Pulmonary artery endothelial cell (primary cell): ENCODE measurements around the gene ARHGAP20. TPM values are rescaled to one million over a fixed set of nuclear protein-coding genes. Genes with fewer than 3 reads are reported as not detected.

Source experiments
- DNase-seq: peaks from one replicate; pipeline ENCODE4 v3.0.0-alpha.2; 2011; ENCODE audit warnings: low read depth, low spot score
- total RNA-seq: library from RNA; depleted of rRNA; stranded (reverse); fragments of >200 nt; gene quantifications from 2 replicates; pipeline ENCODE4 v1.2.3, GENCODE V29; 2014

The ARHGAP20 gene, protein sequence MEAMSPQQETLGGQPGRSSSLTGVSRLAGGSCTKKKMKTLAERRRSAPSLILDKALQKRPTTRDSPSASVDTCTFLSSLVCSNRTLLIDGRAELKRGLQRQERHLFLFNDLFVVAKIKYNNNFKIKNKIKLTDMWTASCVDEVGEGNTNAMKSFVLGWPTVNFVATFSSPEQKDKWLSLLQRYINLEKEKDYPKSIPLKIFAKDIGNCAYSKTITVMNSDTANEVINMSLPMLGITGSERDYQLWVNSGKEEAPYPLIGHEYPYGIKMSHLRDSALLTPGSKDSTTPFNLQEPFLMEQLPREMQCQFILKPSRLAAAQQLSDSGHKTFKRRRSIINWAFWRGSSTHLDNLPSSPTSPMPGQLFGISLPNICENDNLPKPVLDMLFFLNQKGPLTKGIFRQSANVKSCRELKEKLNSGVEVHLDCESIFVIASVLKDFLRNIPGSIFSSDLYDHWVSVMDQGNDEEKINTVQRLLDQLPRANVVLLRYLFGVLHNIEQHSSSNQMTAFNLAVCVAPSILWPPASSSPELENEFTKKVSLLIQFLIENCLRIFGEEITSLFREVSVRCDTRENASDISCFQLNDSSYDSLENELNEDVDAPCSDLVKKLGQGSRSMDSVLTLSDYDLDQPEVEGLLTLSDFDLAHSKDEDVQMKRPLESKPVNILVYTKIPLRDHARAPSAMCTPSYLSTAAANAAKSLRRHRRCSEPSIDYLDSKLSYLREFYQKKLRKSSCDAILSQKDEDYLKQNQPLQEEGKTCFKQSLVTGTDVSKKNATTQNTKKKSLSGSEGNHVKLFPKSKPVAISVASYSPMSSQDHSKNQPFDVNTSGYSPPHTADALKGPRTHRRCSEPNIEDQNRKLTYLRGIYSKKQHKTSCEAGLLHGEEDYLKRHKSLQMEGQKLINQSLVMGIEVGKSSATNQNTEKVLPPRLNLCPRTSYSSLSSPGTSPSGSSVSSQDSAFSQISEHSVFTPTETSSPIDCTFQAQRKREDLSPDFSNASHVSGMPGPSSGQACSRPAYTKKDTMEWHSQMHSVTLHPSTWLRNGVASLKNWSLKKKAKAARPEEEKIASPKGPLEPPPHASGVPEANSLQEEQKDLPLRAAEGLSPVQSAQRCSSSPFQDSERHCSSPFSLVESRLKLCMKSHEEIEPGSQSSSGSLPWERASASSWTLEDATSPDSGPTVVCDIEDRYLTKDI
- 1.8 and 2.6 TPM in 2 replicates for total RNA-seq

DNA sequence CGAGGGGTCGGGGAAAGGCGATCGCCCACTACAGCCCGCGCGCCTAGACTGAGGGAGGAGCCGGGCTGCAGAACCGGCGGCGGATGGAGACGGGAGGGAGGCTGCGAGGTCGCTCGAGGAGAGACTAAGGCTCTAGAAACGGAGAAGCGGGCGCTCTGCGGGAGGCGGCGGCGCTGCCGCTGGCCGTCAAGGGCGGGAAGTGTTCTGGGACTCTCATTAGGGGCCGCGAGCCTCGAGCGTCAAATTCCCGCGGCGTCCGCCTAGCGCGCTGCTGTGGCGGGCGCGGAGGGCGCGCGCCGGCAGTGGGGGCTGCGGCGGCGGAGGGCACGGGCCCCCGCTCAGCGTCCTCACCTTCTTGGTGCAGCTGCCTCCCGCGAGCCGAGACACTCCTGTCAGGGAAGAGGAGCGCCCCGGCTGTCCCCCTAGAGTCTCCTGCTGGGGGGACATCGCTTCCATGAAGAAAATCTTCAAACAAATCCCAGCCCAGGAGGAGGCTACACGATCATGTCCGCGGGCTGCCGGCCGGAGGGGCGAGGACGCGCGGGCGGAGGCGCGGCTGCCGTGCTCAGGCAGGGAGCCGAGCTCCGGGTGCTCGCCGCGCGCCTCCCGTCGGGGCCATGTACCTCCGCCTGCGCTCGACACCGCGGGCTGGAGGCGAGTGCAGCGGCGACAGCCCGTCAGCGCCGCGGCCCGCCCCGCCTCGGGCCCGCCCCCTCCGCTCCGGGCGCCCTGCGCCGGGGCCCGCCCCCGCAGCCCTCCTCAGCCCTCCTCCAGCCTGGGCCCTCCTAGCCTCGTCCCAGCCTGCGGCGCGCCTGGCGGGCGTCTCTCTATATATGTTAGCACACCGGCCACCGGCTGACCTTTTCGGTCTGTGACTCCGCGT, at the start of gene ARHGAP20:
Gene ARHGAP20, minus strand, starts transcription at position 662 of the 883 bp plus-strand sequence. Its CDS starts 206 bp downstream, at position 456.
- no peak for DNase-seq

DNA sequence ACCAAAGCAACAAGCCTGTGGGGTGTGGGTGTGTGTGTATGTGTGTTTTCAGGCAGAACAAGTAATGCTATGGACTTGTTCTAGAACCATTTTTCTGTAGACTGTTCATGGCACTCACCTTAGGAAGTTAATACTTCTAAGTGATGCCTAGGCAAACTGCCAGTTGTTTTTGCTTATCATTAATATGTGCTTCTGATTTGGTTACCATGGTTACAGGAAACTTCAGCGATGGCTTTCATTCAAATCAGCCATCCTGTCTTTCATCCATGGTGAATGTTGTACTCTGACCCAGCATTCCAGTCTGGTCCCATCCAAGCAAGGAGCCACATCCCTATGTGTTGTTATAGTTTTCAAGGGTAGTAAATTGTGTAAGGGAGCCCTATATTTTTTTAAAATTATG, 49.8 kb upstream of the ARHGAP20 start:
- no peak for DNase-seq

DNA sequence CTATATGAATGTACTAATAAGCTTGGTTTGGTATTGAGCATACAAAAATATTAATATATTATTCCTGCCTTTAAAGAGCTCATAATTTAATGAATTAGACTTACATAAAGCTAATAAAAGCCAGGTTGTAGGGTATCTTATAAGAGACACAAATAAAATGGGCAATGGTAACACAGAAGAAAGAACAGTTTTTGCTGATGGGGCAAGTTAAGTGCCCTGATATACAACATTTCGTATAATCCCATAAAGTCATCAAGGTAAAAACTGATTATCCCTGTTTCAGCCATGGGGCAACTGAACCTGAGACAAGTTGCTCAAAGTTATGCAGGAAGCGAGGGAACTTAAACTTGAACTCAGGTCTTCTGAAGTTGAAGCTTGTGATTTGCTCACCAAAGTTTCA, 48.9 kb upstream of the ARHGAP20 start:
- no peak for DNase-seq

DNA sequence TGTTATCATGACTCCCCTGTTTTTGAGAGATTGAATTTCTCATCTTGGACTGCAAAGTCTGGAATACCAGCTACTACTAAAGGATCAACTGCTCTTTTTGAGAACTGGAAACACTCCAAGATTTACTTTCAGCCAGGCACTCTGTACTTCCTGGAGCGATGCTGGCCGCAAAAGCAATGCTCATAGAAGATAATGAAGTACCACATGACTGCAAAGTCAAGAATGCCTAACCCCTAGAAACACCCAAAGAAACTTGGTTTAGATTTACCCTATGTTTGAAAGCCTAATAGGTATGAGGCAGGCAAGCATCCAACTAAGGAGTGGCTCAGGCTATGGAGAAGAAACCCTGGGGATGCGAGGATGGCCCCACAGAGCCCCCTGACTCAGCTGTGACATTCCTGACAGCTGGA, 47.7 kb upstream of the ARHGAP20 start:
- no peak for DNase-seq

GRCh38 chr11:110757962-110758755, 45.9 kb upstream of the ARHGAP20 start:
- no peak for DNase-seq

DNA sequence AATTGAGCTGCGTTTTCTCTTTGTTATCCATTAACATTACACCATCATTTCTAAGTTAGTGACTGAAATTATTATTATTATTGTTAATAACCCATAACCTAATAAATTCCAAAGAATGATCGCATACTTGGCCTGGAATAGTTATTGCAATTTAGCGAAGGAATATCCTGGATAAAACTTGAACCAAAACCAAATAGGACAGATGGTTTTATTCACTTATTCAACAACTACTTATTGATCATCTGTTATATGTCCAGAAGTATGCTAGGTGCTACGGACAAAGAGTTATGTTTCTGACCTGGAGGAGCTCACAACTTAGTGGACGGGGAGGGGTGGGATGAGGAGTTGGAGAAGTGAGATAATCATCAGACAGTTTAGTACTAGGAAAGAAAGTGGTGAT, 44.8 kb upstream of the ARHGAP20 start:
- no peak for DNase-seq

GRCh38 chr11:110755941-110756340, 43.7 kb upstream of the ARHGAP20 start:
- DNase-seq: no peak

GRCh38 chr11:110752890-110753289, 40.7 kb upstream of the ARHGAP20 start:
- no peak for DNase-seq

DNA sequence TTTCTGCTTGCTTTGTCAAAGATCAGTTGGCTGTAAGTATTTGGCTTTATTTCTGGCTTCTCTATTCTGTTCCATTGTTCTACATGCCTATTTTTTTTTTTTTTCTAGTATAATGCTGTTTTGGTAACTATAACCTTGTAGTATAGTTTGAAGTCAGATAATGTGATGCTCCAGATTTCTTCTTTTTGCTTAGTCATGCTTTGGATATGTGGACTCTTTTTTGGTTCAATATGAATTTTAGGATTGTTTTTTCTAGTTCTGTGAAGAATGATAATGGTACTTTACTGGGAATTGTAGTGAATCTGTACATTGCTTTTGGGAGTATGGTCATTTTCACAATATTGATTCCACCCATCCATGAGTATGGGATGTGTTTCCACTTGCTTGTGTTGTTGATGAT, 37.9 kb upstream of the ARHGAP20 start:
- no peak for DNase-seq

DNA sequence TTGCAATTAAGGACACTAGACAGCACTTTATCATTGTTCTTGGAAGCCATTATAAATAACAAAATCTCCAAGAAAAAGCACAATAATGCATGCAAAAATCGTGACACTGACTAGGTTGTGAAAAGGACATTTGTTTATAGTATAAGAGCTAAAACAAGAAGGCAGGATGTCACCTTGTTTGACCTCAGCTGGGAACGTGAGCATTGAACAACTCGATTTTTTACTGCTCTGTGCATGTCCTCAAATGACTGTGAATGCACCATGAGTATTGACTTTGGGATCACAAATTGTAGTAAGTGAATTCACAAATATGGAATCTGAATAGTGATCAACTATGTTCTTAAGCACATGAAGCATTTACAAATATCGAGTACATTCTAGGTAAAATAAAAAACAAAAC, 35.3 kb upstream of the ARHGAP20 start:
- no peak for DNase-seq

- no peak for DNase-seq
These were observed 26.4 kb upstream of the ARHGAP20 start for GRCh38 chr11:110738641-110739040.

GRCh38 chr11:110737593-110737992, 25.4 kb upstream of the ARHGAP20 start:
- no peak for DNase-seq

DNA sequence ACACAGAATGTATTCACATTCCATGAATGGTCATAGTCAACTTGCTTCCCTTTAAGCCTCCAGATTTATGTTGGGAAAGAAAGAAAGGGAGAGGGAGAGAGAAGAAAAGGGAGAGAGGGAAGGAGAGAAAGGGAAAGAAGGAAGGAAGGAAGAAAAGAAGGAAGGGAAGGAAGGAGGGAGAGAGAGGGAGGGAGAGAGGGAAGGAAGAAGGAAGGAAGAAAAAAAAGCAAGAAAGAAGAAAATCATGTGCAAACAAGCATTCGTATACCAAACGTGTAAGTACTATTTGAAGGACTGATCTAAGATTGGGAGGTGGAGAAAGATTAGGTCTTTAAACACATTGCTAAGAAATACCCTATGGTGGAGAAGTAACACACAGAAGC, 23.9 kb upstream of the ARHGAP20 start:
- DNase-seq: no peak

GRCh38 chr11:110735455-110736170, 23.4 kb upstream of the ARHGAP20 start:
- no peak for DNase-seq

DNA sequence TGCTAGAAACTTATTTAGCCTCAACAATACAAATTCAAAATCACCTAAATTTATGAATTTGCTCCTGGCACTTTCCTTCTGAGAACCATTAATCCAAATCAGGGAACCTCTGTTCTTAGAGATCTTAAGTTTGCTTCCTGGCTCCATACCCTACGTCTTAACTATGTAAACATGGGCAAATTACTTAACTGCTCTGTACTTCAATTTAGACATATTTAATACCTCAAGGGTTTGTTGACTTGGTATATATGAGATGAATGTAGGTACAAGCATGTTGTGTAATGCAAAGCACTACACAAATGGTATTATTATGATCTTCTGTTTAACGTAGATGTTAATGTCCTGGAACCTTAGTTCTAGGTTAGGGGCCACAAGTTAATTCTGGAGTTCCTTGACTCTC, 22.6 kb upstream of the ARHGAP20 start:
- no peak for DNase-seq

DNA sequence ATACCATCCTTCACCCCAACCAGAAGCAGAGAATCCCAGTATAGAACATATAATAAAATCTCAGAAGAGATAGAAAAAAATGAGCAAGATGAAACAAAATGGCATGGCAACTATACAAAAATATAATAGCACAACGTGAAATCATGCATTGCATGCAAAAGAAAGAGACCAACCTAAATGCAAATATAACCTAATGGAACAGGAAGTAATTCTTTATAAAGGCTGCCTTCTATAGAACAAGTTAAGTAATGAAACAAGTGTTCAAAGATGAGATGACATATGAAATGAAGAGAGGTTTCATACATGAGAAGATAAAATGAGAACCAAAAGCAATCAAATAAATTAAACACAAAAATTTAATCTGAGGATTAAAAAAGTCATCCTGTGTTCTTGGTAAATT, 18.5 kb upstream of the ARHGAP20 start:
- DNase-seq: no peak

- no peak for DNase-seq
These were observed 16.6 kb upstream of the ARHGAP20 start for GRCh38 chr11:110728883-110729282.

DNA sequence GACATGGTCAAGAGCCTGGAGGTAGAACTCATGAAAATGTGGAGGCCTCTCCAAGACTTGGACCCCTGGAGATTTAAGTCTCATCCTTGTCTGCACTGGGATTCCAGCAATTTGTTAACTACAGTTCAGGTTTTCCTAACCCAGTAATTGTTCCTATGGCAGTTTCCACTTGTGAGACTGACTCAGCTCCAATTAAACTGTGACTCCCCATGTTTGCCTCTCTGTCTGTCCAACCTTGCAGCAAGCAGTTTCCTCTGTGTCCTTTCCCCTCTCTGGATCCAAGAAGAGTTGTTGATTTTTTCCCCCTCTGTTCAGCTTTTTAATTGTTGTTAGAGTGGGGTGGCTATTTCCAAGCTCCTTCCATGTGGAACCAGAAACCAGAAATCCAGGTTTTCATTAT, 16.2 kb upstream of the ARHGAP20 start:
- DNase-seq: no peak

DNA sequence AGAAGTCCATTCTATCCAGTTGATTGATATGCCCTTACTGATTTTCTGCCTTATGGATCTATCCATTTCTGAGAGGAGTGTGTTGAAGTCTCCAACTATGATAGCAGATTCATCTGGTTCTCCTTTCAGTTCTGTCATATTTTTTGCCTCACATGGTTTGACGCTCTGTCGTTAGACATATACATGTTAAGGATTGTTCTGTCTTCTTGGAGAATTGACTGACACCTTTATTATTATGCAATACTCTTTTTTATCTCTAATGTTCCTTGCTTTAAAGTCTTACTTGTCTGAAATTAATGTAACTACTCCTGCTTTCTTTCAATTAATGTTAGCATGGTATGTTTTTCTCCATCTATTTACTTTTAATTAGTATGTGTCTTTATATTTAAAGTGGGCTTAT, 12.1 kb upstream of the ARHGAP20 start:
- DNase-seq: no peak
